Prostate gland (tissue), 2 donors: Measurements from ENCODE around the gene PLPPR2. TPM values are rescaled to one million over a fixed set of nuclear protein-coding genes. Genes with fewer than 3 reads are reported as not detected.

Experiments used
- DNase-seq: peaks from one replicate; pipeline ENCODE4 v3.0.0-alpha.2; 2019; ENCODE audit warnings: low spot score
- H3K27ac ChIP-seq, 2 donors: fragments of 200-600 bp; sonication (generic); 2 replicates each; pipeline ENCODE4 v1.5.1; 2017 to 2019
- H3K27me3 ChIP-seq: fragments of 200-600 bp; sonication (generic); replicated peaks from 2 replicates; pipeline ENCODE4 v1.5.1; 2019; ENCODE audit not compliant: insufficient read depth
- H3K36me3 ChIP-seq, 2 donors: fragments of 200-600 bp; sonication (generic); 1 replicate in 1 of 2; 2 replicates in 1 of 2; pipeline versions ENCODE4 v1.5.1 to v1.8.1; 2017 to 2019
- H3K4me1 ChIP-seq: fragments of 200-600 bp; sonication (generic); replicated peaks from 2 replicates; pipeline ENCODE4 v1.5.1; 2019
- H3K4me3 ChIP-seq, 2 donors: fragments of 200-600 bp; sonication (generic); 2 replicates each; pipeline ENCODE4 v1.5.1; 2017 to 2019
- H3K9me3 ChIP-seq: fragments of 200-600 bp; sonication (generic); 2 replicates; pipeline ENCODE4 v1.5.1; 2017
- POLR2A ChIP-seq: fragments of 450-650 bp; IDR thresholded peaks from one replicate; pipeline ENCODE4 v1.6.1; 2016; ENCODE audit warnings: antibody characterized with exemption, mild to moderate bottlenecking
- POLR2AphosphoS5 ChIP-seq: sonication (generic); formaldehyde crosslinking; IDR thresholded peaks from one replicate; pipeline ENCODE4 v1.6.1; 2017; ENCODE audit warnings: antibody characterized with exemption
- WGBS: methylation state at CpG from one replicate; pipeline ENCODE4 v1.1.5; 2018; 5-methylcytosine and 5-hydroxymethylcytosine counted together
- intact Hi-C: fragments of 100-400 bp; cut with DNase I; formaldehyde crosslinking; loops from one replicate; pipeline ENCODE4 v1.14.2; 2022
- total RNA-seq, 2 donors: library from RNA; depleted of rRNA; stranded (reverse); fragments of >200 nt; gene quantifications; one replicate each; pipeline ENCODE4 v1.1.0, GENCODE V29; 2016
- TF ChIP-seq, protein P1 (sequence below), 4 experiments: fragments of 200-600 bp in 2 of 4; fragments of 450-650 bp in 2 of 4; sonication (generic) in 2 of 4; IDR thresholded peaks; 1 replicate in 3 of 4; 2 replicates in 1 of 4; pipeline ENCODE4 v1.5.1; 2016 to 2019; ENCODE audit warnings: antibody characterized with exemption in 4 of 4, mild to moderate bottlenecking in 2 of 4, moderate library complexity in 2 of 4

Gene PLPPR2
- total RNA-seq, 2 donors from 2014 or later = 33.9 to 86.1 TPM

DNA sequence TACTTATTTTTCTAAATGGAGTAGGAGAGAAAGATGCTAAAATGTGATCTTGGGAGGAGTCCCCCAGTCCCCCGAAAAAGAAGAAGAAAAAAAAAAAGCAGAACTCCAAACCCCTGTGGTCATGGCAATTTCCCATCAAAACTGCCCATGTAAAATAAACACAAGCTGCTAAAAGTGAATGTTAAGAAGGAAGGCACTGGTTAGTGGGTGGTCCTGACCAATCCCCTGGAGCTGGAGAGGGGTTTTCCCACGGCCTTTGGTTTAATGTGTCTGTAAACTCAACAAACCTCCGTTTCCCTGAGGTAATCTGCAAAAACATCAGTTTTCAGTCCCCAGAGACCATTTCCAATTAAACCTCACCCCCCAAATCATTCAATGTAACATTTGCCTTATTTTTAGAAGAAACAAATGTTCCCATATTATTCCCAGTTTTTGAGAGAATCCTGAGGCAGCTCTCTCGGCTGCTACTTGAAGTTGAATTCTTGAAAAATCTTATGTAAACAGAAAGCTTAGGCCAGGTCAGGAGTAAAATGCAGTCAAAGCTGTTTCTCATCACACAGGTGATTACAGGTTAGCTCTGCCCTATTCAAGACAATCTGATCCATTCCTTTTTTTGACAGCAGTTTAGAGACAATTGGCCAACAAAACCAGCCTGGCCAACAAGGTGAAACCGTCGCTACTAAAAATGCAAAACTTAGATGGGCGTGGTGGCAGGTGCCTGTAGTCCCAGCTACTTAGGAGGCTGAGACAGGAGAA, 32.8 kb upstream of the PLPPR2 start:
- DNase-seq = no peak

DNA sequence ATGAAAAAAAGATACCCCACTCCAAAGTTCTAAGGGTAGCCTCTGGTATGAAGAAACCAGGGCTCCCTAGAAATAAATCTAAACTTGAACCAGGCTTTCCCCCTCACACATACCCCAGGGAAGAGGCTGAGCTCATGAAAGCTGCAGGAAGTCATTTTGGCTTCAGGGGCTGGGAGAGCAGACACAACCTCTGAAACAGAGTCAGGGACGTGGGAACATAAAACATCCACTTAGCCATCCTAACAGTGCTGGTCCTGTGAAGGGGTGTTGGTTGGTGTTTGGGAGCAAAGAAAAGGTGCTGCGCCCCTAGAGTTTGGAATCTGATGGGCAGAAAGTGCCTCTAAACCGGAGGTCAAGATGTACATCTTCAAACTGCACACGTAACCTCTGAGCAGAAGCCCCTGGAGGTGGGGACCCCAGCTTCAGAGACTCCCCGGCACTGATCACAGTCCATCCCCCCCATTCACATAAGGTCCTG, 31.6 kb upstream of the PLPPR2 start:
- Histone ChIP-seq H3K9me3 (no peaks in the 10 kb centered on the region), H3K4me3 (no peak overlapping the region), H3K27ac (peak overlapping the region; percentile 60 to 79), H3K27me3 (no peaks in the 10 kb centered on the region), H3K36me3 (peaks cover 0 to 8% of the 10 kb centered on the region in 2 donors), H3K4me1 (peaks cover 16% of the 10 kb centered on the region)
- no peak for TF ChIP-seq POLR2AphosphoS5
- no peak for TF ChIP-seq POLR2A
- TF ChIP-seq, protein P1, sequence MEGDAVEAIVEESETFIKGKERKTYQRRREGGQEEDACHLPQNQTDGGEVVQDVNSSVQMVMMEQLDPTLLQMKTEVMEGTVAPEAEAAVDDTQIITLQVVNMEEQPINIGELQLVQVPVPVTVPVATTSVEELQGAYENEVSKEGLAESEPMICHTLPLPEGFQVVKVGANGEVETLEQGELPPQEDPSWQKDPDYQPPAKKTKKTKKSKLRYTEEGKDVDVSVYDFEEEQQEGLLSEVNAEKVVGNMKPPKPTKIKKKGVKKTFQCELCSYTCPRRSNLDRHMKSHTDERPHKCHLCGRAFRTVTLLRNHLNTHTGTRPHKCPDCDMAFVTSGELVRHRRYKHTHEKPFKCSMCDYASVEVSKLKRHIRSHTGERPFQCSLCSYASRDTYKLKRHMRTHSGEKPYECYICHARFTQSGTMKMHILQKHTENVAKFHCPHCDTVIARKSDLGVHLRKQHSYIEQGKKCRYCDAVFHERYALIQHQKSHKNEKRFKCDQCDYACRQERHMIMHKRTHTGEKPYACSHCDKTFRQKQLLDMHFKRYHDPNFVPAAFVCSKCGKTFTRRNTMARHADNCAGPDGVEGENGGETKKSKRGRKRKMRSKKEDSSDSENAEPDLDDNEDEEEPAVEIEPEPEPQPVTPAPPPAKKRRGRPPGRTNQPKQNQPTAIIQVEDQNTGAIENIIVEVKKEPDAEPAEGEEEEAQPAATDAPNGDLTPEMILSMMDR (IDR thresholded peaks at IDR 0.05) = no peak
- WGBS = 66% methylated on average over 5 of the region's 5 CpGs
- intact Hi-C loops = no loop called here
- DNase-seq = no peak

More for the DNA sequence above, 32.8 kb upstream of the PLPPR2 start:
- Histone ChIP-seq H3K4me1 (peaks cover 16% of the 10 kb centered on the region), H3K4me3 (no peak overlapping the region), H3K27me3 (no peaks in the 10 kb centered on the region), H3K27ac (no peak overlapping the region), H3K9me3 (no peaks in the 10 kb centered on the region), H3K36me3 (peaks cover 0 to 8% of the 10 kb centered on the region in 2 donors)
- WGBS = 51% methylated on average over 7 of the region's 7 CpGs
- TF ChIP-seq POLR2AphosphoS5 (no peak), POLR2A (no peak)
- TF ChIP-seq, protein P1 (IDR thresholded peaks at IDR 0.05) = no peak
- intact Hi-C loops = no loop called here

DNA sequence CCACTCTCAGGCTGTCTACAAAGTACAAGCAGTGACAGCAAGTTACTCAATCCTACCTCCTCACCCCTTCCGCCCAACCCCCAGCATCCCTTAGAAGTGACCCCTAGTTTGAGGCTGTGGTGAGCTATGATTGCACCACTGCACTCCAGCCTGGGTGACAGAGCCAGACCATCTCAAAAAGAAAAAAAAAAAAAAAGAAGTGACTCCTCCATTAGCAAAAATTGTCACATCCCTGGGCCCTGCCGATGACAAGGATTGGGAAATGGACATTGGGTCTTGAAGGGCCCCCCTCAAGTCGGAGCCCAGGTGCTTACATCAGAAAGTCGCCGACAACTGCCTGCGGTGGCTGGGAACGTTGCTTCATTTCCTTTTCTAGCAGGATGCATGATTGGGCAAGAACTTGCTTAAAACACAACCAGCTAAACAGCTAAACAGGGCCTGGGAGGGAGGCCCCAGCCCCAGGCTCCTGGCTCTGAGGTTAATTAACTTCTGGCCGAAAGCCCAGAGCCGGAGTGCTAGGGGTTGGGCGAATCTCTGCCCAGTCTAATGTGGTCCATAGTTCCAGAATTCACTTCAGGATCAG, 31.1 kb upstream of the PLPPR2 start:
- Histone ChIP-seq H3K36me3 (peaks cover 0 to 8% of the 10 kb centered on the region in 2 donors), H3K4me3 (no peak overlapping the region), H3K4me1 (peaks cover 16% of the 10 kb centered on the region), H3K9me3 (no peaks in the 10 kb centered on the region), H3K27ac (peak overlapping the region; percentile 60 to 79), H3K27me3 (no peaks in the 10 kb centered on the region)
- TF ChIP-seq, protein P1 (IDR thresholded peaks at IDR 0.05) = no peak
- TF ChIP-seq POLR2AphosphoS5 = peak; percentile 96
- no peak for TF ChIP-seq POLR2A
- peak; percentile 88 for DNase-seq
- intact Hi-C loops = no loop called here
- WGBS = 6% methylated on average over 10 of the region's 10 CpGs

DNA sequence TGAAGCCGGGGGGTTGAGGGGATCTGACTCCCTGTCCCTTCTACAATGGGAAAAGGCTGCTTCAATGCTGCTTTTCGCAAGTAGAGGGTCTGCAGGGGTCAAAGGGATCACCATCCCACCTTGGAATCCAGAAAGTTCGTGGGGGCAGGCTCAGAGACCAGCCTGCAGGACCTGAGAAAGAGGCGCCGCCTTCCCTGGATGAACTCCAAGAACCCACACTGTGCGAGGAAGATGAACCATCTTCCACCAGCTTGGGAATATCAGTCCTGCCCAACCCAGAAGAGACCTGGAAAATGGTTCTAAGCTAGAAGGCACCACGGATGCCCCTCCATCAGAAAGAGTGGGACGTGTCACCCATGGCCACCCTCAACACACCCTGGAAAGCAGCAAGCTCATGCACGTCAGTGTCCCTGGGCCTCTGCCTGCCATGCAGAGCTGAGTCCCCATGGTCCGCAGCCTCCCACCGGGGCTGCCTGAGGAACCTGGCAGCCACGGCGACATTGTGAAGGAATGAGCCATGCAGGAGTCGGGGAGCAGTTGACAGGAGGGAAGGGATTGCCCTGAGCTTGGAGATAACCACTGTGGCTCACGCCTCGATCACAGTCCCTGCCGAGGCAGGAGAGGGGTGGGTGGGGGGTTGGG, 30.4 kb upstream of the PLPPR2 start:
- peaks cover 0 to 8% of the 10 kb centered on the region in 2 donors for H3K36me3 ChIP-seq
- peaks cover 16% of the 10 kb centered on the region for H3K4me1 ChIP-seq
- H3K27me3 ChIP-seq = no peaks in the 10 kb centered on the region
- intact Hi-C loops = no loop called here
- TF ChIP-seq POLR2AphosphoS5 (no peak), POLR2A (no peak)
- TF ChIP-seq, protein P1 (IDR thresholded peaks at IDR 0.05) = no peak
- no peaks in the 10 kb centered on the region for H3K9me3 ChIP-seq
- WGBS = 46% methylated on average over 17 of the region's 17 CpGs
- H3K4me3 ChIP-seq = no peak overlapping the region
- H3K27ac ChIP-seq = peak overlapping the region; percentile 60 to 79
- DNase-seq = no peak
